GM18505 (cell line): ENCODE data around the gene LEPR.

Experiments
- ATAC-seq: cut with Tn5 transposase; IDR thresholded peaks from one replicate; pipeline ENCODE4 v1.9.1; 2021; ENCODE audit not compliant: unreplicated experiment
- POLR2A ChIP-seq: IDR thresholded peaks from 4 replicates; pipeline ENCODE4 v1.6.1; 2011; ENCODE audit warnings: borderline replicate concordance; ENCODE audit not compliant: insufficient read depth, insufficient read length; ENCODE audit errors: extremely low read depth

The LEPR gene

GRCh38 chr1:65419681-65420589, 533 bp upstream of the LEPR start:
- TF ChIP-seq POLR2A = no peak
- peak; percentile 95 for ATAC-seq

- ATAC-seq = no peak
- TF ChIP-seq POLR2A = no peak
Observed at GRCh38 chr1:65421351-65422025, 1.0 kb downstream of the LEPR start.

- ATAC-seq = no peak
- TF ChIP-seq POLR2A = no peak
Observed at GRCh38 chr1:65422241-65423203, 2.1 kb downstream of the LEPR start.

GRCh38 chr1:65423884-65424572, 3.6 kb downstream of the LEPR start:
- ATAC-seq = no peak
- TF ChIP-seq POLR2A = no peak

- TF ChIP-seq POLR2A = no peak
- no peak for ATAC-seq
Observed at GRCh38 chr1:65424573-65424889, 4.1 kb downstream of the LEPR start.

- no peak for ATAC-seq
- no peak for TF ChIP-seq POLR2A
Observed at GRCh38 chr1:65425006-65425405, 4.5 kb downstream of the LEPR start.

GRCh38 chr1:65425697-65426096, 5.2 kb downstream of the LEPR start:
- no peak for TF ChIP-seq POLR2A
- no peak for ATAC-seq

GRCh38 chr1:65429078-65429477, 8.6 kb downstream of the LEPR start:
- TF ChIP-seq POLR2A = no peak
- ATAC-seq = no peak

GRCh38 chr1:65429806-65430205, 9.3 kb downstream of the LEPR start:
- ATAC-seq = no peak
- TF ChIP-seq POLR2A = no peak

- peak; percentile 54 for ATAC-seq
Observed at GRCh38 chr1:65431111-65431705, 10.7 kb downstream of the LEPR start.

GRCh38 chr1:65432918-65433317, 12.4 kb downstream of the LEPR start:
- no peak for ATAC-seq
- TF ChIP-seq POLR2A = no peak

More at GRCh38 chr1:65431111-65431705, 10.7 kb downstream of the LEPR start:
- TF ChIP-seq POLR2A = no peak

GRCh38 chr1:65434255-65434654, 13.8 kb downstream of the LEPR start:
- TF ChIP-seq POLR2A = no peak
- ATAC-seq = no peak

- no peak for TF ChIP-seq POLR2A
- no peak for ATAC-seq
Observed at GRCh38 chr1:65434760-65435159, 14.3 kb downstream of the LEPR start.

GRCh38 chr1:65435987-65436386, 15.5 kb downstream of the LEPR start:
- TF ChIP-seq POLR2A = no peak
- no peak for ATAC-seq
